ENCODE data around the gene LTK.
A peak's percentile ranks its signal among the peaks of the same experiment; 100 is the strongest.

The LTK gene

DNA sequence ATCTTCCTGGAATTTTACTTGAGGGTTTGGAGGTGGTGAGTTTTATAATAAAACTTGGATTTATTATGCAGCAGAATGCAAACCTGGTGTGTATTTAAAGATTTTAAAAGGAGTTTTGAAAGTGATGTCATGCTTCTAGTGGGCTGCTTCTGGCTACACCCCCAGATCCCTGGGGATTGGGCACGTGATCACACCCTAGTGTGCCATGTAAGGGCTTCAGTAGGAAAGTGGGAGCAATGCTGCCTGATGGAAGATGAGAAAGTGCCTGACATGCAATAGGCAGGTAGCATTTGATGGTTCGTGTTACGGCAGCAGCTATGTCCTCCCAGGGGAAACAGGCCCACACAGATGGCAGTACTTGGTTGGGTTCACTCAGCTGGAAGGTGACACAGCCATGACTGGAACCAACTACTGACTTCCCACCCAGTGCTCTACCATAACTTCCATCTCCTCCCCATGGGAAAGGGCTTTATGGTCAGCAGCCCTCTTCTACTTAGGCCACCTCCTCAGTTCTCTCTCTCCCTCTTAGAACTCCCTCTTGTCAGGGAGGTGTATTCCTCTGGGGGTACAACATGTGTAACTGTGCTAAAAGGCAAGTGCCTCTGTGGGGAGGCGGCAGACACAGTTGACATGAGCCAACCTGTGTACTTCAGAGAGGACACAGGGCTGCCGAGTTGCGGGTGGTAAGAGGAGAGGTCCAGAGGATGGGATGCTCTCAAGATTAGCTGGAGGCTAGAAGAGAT is 14.3 kb downstream of the LTK start:
- no peak for DNase-seq (ENCODE audit: low read depth in 1 of 2, low spot score in 1 of 2)

DNA sequence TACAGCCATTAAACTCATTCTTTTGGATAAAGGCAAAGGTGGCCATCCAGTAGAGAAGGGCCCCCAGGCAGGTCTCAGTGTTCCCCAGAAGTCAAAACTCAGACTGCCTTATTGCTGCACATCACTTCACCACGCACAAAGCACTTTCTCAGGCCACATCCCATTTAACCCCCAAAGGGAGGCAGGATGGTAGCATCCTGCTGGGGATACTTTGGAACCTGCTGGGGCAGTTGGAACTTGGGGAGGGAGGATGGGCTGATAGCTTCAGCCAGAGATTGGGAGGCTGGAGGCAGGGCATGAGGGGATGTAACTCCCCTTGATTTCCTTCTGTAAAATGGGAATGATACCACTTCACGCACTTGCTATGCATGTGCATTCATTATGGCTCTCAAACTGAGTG is 15.0 kb downstream of the LTK start:
- no peak for DNase-seq (ENCODE audit: low read depth in 1 of 2, low spot score in 1 of 2)

DNA sequence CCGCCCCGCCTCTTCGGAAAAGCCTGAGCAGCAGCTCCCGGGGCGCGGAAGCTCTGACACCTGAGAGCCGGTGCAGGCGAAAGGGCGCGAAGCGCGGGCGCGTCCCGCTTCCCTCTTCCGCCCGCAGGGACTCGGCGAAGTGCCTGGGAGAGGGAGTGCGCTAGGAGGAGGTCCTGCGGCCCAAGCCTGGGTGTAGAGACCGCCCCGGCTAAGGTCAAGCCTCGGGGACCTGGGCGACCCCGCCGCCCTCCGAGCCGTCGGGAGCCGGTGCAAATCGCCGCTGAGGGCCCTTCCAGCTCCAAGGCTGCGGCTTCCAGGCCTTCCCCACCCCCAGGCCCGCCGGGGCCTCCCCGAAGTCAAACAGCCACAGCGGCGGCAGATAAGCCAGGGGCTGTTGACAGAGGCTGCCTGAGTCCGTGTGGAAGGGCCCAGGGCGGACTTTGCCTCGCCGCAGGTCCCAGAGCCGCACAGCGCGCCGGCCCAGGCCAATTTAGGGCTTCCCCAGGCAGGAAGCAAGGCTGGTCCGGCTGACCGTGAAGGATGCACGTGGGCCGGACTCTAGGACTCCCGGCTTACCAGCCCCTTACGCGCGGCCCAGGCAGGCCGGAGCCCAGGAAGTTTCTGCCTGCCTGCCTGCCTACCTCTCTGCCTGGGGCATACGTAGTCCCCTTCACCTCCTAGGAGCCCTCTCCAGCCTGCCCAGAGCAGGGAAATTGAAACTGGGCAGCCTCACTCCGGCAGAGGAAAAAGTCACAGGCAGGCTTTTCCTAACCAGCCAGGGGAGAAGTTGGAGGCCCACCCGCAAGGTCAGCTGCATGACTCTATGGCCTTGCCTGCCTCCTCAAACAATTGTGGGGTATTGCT is 17.7 kb downstream of the LTK start:
- no peak for DNase-seq (ENCODE audit: low read depth in 1 of 2, low spot score in 1 of 2)

DNA sequence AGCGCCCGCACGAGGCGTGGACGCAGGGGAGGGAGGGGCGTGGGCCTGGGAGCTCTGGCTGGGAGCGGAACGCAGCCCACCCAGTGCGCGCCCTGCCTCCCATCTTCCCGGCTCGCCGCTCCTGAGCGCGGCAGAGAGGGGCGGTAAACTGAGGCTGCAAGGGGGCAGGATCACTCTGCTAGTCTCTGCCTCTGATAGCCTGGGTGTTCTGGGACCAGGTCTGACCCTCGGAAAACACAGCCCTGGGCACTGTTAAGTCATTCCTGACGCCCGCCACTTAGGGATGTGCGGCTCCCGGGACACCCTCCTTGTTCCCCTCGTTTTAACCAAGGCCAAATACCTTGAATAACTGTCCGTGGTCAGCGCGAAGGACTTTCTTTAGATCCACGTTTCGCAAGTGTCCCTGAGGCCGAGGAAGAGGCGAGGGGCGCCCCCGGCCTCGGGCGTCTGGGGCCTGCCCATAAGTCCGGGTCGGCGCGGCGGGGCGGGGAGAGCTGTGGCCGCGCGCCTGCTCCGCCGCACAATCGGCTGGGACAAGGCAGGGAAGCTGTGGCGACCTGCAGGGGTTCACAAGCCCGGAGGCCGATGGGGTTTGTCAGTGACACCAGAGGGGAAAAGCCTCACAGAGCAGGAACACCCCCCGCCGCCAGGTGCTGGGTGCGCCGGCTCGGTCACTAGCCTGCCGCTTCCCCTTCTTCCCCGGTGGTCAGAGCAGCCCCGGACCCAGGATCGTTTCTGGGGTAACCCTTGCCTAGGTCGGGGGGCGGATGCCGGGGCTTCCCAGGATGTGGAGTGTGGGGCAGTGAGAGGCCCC is 18.5 kb downstream of the LTK start:
- DNase-seq (ENCODE audit: low read depth in 1 of 2, low spot score in 1 of 2), result no peak

DNA sequence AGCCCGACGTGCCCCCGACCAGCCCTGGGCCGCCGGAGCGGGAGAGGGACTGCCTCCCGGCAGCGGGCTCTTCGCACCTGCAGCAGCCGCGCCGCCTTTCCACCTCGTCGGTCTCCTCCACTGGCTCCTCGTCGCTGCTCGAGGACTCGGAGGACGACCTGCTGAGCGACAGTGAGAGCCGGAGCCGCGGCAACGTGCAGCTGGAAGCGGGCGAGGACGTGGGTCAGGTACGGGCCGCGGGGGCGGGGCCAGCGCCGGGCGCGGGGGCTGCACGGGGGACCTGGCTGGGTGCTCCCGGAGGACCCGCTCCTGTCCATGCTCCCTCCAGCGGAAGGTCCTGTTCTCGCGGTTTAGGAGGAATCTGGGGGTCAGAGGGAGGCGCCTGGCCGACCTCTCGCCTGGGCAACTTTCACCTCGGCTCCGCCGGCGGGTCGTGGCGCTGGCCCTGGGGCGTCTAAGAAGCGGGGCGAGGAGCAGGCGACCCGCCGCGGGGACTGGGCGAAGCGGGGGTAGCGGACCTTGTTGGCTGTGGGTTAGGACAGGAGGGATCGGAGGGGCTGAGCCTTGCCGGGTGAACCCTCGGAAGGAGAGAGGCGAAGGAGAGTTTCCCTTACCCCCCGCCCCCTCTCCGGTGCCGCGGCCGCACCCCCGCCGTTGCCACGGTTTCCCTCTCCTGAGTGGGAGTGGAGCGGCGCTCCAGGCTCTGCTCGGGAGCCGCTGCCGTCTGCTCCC is 19.3 kb downstream of the LTK start:
- DNase-seq (ENCODE audit: low read depth in 1 of 2, low spot score in 1 of 2), result no peak

- no peak for DNase-seq (ENCODE audit: low read depth in 1 of 2, low spot score in 1 of 2)
These were observed 19.8 kb downstream of the LTK start for GRCh38 chr15:41493902-41494189.

GRCh38 chr15:41493205-41493901 is 20.3 kb downstream of the LTK start, which contains the start of gene ITPKA:
TSS of gene ITPKA (plus strand) at chr15:41493874. CDS start at chr15:41493928, 54 bp downstream.
- DNase-seq (ENCODE audit: low read depth in 1 of 2, low spot score in 1 of 2), result peak; percentile 80 to 86

DNA sequence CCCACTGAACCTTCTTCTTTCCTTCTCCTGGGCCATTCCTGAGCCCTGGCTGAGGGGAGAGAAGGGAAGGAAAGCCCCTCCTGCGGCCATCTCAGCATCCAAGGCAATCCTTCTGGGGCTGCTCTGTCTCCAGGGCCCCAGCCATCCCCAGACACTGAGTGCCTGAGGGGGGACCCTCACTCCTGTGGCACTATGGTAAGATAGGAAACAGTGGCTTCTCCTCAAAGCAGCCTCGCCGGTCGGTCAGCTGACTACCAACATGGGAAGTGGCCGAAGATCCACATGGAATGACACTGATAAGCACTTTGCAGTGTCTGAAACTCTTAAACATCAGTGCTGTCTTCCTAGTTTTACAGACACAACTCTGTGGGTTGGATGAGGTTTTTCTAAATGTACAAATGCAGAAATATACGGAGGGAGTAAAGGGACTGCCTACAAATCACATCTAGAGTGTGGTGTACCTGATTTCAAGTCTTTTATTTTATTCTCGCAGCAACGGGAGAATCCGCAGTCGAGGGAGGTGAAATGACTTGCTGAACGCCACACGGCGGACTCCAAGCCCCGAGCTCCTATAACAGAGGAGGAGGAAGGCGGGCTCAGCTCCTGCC is 20.9 kb downstream of the LTK start:
- DNase-seq (ENCODE audit: low read depth in 1 of 2, low spot score in 1 of 2), result no peak

DNA sequence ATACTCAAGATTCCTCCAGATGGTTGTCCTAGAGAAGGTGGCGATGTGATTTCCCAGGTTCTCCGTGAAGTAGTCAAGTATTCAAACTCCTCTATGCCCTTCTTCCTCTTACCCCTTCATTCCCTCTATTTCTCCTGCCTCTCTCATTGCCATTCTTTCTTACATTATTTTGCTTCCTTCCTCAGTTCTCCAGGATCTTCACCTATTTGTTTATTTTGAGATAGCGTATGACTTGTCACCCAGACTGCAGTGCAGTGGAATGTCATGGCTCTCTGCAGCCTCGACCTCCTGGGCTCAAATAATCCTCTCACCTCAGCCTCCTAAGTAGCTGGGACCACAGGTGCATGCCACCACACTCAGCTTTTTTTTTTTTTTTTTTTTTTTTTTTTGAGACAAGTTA is 21.7 kb downstream of the LTK start:
- no peak for DNase-seq (ENCODE audit: low read depth in 1 of 2, low spot score in 1 of 2)

- DNase-seq (ENCODE audit: low read depth in 1 of 2, low spot score in 1 of 2), result no peak
These were observed 23.3 kb downstream of the LTK start for GRCh38 chr15:41490355-41490754.

- DNase-seq (ENCODE audit: low read depth in 1 of 2, low spot score in 1 of 2), result no peak
These were observed 24.0 kb downstream of the LTK start for GRCh38 chr15:41489641-41490040.

GRCh38 chr15:41487802-41488201 is 25.8 kb downstream of the LTK start:
- no peak for DNase-seq (ENCODE audit: low read depth in 1 of 2, low spot score in 1 of 2)

DNA sequence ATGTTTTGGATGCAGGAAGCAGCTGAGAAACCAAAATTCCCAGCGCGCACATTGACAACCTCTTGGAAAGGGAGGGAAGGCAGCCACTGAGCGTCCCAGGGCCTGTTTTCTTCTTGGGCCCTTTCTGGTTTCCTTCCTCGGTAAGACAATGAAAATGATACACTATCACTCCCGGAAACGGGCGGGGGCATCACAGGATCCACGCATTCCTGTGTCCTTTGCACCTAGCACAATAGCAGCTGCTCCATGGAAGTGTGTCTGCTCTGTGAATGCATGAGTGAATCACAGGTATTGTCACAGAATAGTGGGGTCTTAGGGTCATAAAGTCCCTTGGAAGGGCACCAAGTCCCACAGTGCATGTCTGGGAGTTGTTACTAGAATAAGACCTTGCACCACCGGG is 26.2 kb downstream of the LTK start:
- DNase-seq (ENCODE audit: low read depth in 1 of 2, low spot score in 1 of 2), result no peak

DNA sequence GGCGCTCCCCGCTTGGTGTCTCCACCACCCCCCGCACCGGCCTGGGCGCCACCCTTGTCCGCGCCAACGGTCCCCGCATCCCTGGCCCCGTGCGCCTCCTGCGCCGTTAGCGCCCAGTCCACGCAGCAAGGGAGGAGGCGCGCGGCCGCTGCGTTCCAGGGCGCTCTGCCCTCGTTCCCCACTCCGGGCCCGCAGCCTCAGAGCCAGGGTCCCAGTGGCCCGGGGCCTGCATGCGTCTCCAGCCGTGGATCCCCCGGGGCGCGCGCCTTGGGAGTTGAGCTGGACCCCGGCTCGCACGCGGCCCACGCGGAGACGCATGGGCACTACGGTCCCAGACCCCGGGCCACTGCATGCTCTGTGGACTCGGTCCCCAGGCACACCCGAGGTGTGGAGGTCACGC is 27.3 kb downstream of the LTK start:
- DNase-seq (ENCODE audit: low read depth in 1 of 2, low spot score in 1 of 2), result no peak

- no peak for DNase-seq (ENCODE audit: low read depth in 1 of 2, low spot score in 1 of 2)
These were observed 28.5 kb downstream of the LTK start for GRCh38 chr15:41484937-41485625.

DNA sequence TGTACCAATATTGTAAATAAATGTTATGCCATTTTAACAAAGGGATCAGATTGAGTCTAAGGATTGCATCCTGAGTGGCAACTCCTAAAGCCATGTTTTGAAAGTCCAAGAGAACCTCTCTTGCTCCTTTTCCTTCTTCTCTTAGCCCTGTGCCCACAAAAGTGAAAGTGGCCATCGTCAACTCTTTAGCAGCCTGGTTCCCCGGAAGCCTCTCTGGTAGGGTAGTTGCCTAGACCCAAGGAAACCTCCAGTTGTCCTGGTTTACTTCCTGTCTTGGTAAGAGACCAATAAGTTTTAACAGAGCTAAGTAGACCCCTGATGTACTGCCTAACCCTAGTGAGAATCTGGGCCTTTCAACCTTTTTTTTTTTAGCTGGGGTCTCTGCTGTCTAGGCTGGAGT is 30.1 kb downstream of the LTK start:
- DNase-seq (ENCODE audit: low read depth in 1 of 2, low spot score in 1 of 2), result no peak

DNA sequence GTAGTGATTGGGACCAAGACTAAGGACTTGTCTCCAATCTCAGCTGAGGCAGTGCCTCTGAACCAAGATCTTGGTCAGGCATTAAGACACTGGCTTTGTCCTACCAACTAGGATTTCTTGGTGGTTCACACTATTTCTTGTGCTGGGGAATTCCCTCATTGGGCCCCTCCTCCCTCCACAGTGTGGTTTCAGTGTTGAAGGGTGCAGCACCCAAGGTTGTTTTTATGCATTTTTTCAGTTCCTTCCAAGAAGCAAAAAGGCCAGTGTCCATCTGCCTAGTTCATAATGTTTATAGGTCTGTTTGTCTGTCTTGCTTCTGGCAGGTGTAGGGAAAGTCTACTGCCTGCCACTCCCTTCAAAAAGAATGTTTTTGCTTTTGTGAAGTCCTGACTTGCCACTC is 30.5 kb downstream of the LTK start:
- no peak for DNase-seq (ENCODE audit: low read depth in 1 of 2, low spot score in 1 of 2)

- DNase-seq (ENCODE audit: low read depth in 1 of 2, low spot score in 1 of 2), result no peak
These were observed 31.3 kb downstream of the LTK start for GRCh38 chr15:41482110-41482877.
